Type B pancreatic cell (in vitro differentiated cells): ENCODE results near the gene CDKN2C. TPM values are rescaled to one million over a fixed set of nuclear protein-coding genes. Genes with fewer than 3 reads are reported as not detected.

ENCODE experiments used
- DNase-seq: peaks from one replicate; pipeline ENCODE4 v3.0.0; 2021; ENCODE audit warnings: mixed read lengths; ENCODE audit not compliant: unreplicated experiment; ENCODE audit errors: extremely low spot score
- H3K27ac Mint-ChIP-seq: 2 replicates; pipeline ENCODE4 v1.8.0; 2021; ENCODE audit warnings: mild to moderate bottlenecking, mixed read lengths
- H3K27me3 Mint-ChIP-seq: 2 replicates; pipeline ENCODE4 v1.8.0; 2021; ENCODE audit warnings: mixed read lengths
- H3K36me3 Mint-ChIP-seq: 2 replicates; pipeline ENCODE4 v1.8.0; 2021; ENCODE audit warnings: mixed read lengths
- H3K4me1 Mint-ChIP-seq: one replicate; pipeline ENCODE4 v1.8.0; 2021; ENCODE audit warnings: mixed read lengths; ENCODE audit not compliant: unreplicated experiment
- H3K4me3 Mint-ChIP-seq: 2 replicates; pipeline ENCODE4 v1.8.0; 2021; ENCODE audit warnings: mild to moderate bottlenecking, mixed read lengths
- H3K9me3 Mint-ChIP-seq: 2 replicates; pipeline ENCODE4 v1.8.0; 2021; ENCODE audit warnings: mixed read lengths
- CTCF ChIP-seq: fragments of 200-600 bp; sonication (generic); conservative IDR thresholded peaks from 2 replicates; pipeline ENCODE4 v1.5.0; 2021; ENCODE audit warnings: antibody characterized with exemption, mild to moderate bottlenecking
- total RNA-seq: library from RNA; stranded (reverse); gene quantifications from 2 replicates; pipeline ENCODE4 v1.2.1, GENCODE V29; 2021; ENCODE audit warnings: low replicate concordance

The CDKN2C gene
- total RNA-seq, 1 donor from 2014 or later = 1.5 TPM

GRCh38 chr1:50976111-50976889, 6.3 kb downstream of the CDKN2C start:
- no peak for DNase-seq
- no peak for TF ChIP-seq CTCF
- no peaks in the 10 kb centered on the region for H3K36me3 Mint-ChIP-seq
- H3K4me1 Mint-ChIP-seq = peaks cover 7% of the 10 kb centered on the region
- no peaks in the 10 kb centered on the region for H3K9me3 Mint-ChIP-seq
- no peak overlapping the region for H3K27ac Mint-ChIP-seq
- peaks cover 93% of the 10 kb centered on the region for H3K27me3 Mint-ChIP-seq
- no peak overlapping the region for H3K4me3 Mint-ChIP-seq

DNA sequence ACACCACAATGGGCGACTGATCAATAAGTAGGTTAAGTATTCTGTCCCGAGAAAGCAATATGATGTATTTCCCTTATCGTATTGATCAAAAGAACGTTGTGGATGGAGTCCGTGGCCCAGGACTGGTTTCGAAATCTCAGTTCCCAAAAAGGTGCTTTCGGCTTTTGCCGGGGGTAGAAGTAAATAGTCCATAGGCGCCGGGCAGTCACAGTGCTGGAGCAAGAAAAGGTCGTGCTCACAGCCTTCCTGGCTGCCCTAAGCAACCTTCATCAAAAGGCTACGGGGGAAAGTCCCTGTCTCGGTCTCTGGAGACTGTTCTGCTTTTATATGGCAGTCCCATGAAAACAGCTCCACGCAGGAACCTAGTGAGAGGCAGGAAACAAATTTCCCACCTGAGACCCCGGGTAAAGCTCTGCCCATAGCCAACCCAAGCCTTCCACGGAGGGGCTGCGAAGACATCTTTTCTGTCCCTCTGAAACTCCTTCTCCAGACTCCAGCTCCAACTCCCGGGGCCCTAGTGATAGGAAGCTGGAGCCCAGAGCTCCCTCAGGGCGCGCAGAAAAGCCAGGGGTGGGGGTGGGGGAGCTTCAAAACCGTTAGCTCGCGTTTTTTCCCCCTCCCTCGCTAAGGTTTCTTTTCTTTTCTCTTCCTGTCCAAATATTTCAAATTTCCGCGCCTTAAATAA, 7.0 kb downstream of the CDKN2C start:
- H3K9me3 Mint-ChIP-seq = no peaks in the 10 kb centered on the region
- H3K27ac Mint-ChIP-seq = no peak overlapping the region
- DNase-seq = no peak
- H3K4me3 Mint-ChIP-seq = peak overlapping the region; percentile 0
- no peak for TF ChIP-seq CTCF
- no peaks in the 10 kb centered on the region for H3K36me3 Mint-ChIP-seq
- peaks cover 7% of the 10 kb centered on the region for H3K4me1 Mint-ChIP-seq
- peaks cover 93% of the 10 kb centered on the region for H3K27me3 Mint-ChIP-seq

DNA sequence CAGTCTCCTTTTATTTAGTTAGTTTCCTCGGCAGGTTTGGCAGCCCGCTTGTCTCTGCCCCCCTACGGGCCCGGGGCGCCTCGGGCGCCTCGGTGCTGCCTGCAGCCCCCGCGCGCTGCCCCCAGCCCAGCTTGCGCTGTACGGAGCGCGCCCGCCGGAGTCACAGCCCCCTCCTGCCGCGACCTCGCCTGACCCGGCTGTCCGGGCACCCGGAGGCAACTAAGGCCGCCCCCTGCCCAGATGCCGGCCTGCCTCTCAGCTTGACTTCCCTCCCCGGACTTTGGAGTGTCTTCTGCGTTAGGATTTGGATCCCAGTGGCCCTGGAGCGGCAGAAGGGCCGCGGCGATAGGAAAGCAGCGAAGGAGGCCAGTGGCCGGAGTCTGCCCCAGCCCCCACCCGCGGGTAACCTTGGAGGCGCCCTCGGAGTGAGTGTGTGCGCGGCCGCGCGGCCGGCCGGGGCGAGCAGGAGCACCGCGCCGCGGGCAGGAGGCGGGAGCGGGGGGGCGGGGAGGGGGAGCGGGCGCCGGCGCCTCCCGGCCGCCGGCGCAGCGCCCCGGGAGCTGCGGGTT, 7.6 kb downstream of the CDKN2C start:
- Mint-ChIP-seq H3K9me3 (no peaks in the 10 kb centered on the region), H3K36me3 (no peaks in the 10 kb centered on the region), H3K27ac (no peak overlapping the region), H3K4me1 (peaks cover 7% of the 10 kb centered on the region), H3K4me3 (peak overlapping the region; percentile 68), H3K27me3 (peaks cover 95% of the 10 kb centered on the region)
- DNase-seq = no peak
- TF ChIP-seq CTCF = no peak

DNA sequence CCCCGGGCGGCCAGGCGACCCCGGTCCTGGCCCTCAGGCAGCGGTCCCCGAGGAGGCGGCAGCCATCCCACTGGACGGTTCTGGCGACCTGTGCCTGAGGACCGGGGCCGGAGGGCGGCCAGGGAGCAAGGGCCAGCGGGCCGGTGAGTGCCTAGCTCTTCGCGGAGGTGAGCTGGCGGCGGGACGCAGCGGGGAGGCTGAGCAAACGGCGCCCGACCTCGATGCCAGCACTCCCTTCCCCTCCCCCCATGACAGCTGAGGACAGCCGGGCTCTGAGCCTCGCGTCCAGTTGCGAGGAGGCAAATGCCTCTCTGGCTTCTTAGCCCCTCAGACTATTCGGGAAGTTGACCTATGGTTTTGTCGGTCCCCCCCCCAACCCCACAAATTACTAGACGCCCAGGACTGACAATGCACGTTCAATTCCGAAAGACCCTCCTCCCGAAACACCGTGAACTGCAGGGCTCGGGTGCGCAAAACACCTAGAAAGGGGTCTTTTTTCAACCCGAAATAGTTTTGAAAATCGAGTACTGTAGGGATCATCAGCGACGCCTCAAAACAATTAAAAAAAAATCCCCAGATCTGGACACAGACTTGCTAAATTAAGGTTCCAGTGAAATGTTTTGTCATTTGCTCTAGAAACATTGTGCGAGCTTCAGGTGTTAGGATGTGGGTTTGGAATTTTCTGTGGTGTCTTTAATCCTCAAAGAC, 8.3 kb downstream of the CDKN2C start:
- no peak for TF ChIP-seq CTCF
- Mint-ChIP-seq H3K36me3 (no peaks in the 10 kb centered on the region), H3K4me3 (peak overlapping the region; percentile 82), H3K4me1 (peaks cover 7% of the 10 kb centered on the region), H3K27ac (no peak overlapping the region), H3K9me3 (no peaks in the 10 kb centered on the region), H3K27me3 (peaks cover 95% of the 10 kb centered on the region)
- DNase-seq = no peak

- H3K27me3 Mint-ChIP-seq = peaks cover 94% of the 10 kb centered on the region
- TF ChIP-seq CTCF = no peak
- no peak overlapping the region for H3K27ac Mint-ChIP-seq
- DNase-seq = no peak
- H3K9me3 Mint-ChIP-seq = no peaks in the 10 kb centered on the region
- no peaks in the 10 kb centered on the region for H3K36me3 Mint-ChIP-seq
- H3K4me1 Mint-ChIP-seq = peaks cover 7% of the 10 kb centered on the region
- peak overlapping the region; percentile 82 for H3K4me3 Mint-ChIP-seq
These were observed 9.1 kb downstream of the CDKN2C start for GRCh38 chr1:50978852-50979781.
